ACC112 (cell line): ENCODE results near the gene IGFBP2.

Source experiments
- H2AFZ ChIP-seq: fragments of 200-600 bp; sonication (generic); one replicate; pipeline ENCODE4 v1.6.0; 2017; ENCODE audit warnings: antibody characterized with exemption, low read length; ENCODE audit not compliant: unreplicated experiment
- H3K27ac ChIP-seq: fragments of 200-600 bp; sonication (generic); 2 replicates; pipeline ENCODE4 v1.5.1; 2014; ENCODE audit warnings: low read depth, mild to moderate bottlenecking, antibody characterized with exemption, low read length, moderate library complexity
- H3K27me3 ChIP-seq: fragments of 200-600 bp; sonication (generic); 2 replicates; pipeline ENCODE4 v1.6.1; 2014; ENCODE audit warnings: mild to moderate bottlenecking, antibody characterized with exemption, low read length, moderate library complexity, mixed read lengths; ENCODE audit not compliant: insufficient read depth
- H3K36me3 ChIP-seq: fragments of 200-600 bp; sonication (generic); 2 replicates; pipeline ENCODE4 v1.6.1; 2016; ENCODE audit warnings: mild to moderate bottlenecking, antibody characterized with exemption, low read length, moderate library complexity, mixed read lengths; ENCODE audit not compliant: insufficient read depth
- H3K4me1 ChIP-seq: fragments of 200-600 bp; sonication (generic); one replicate; pipeline ENCODE4 v1.6.1; 2016; ENCODE audit warnings: low read length, mixed read lengths; ENCODE audit not compliant: insufficient read depth, unreplicated experiment, control insufficient read depth
- H3K4me3 ChIP-seq: fragments of 200-600 bp; sonication (generic); 2 replicates; pipeline ENCODE4 v1.5.1; 2014; ENCODE audit warnings: mild to moderate bottlenecking, low read depth, low read length
- H3K79me2 ChIP-seq: fragments of 200-600 bp; sonication (generic); one replicate; pipeline ENCODE4 v1.6.0; 2016; ENCODE audit warnings: low read length; ENCODE audit not compliant: control insufficient read depth, unreplicated experiment, insufficient read depth

IGFBP2 gene

DNA sequence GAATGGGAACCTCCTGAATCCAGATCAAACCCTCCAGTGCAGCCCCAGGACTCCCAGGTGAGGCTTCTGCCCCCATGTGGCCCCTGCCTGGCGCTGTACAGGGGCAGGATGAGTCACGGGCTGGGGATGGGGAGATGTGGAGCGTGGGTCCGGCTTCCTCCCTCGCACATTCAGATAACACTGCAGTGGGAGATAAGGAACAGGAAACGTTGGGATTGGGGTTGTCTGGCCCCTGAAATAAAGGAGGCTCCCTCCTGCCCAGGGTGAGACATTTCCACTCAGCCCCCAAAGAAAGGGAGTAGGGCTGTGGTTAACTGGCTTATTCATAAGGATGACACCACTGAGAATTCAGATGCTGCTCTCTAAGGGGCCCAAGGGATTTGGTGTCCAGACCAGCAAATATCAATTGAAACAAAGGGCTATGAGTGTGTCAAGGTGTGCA is 31.4 kb downstream of the IGFBP2 start:
- H3K36me3 ChIP-seq = no peaks in the 10 kb centered on the region
- H3K27ac ChIP-seq = no peak overlapping the region
- H3K27me3 ChIP-seq = no peaks in the 10 kb centered on the region; the same call in none of the 2 replicates
- no peaks in the 10 kb centered on the region for H3K79me2 ChIP-seq
- no peak overlapping the region for H3K4me3 ChIP-seq
- no peak overlapping the region for H2AFZ ChIP-seq
- peaks cover 17% of the 10 kb centered on the region for H3K4me1 ChIP-seq

DNA sequence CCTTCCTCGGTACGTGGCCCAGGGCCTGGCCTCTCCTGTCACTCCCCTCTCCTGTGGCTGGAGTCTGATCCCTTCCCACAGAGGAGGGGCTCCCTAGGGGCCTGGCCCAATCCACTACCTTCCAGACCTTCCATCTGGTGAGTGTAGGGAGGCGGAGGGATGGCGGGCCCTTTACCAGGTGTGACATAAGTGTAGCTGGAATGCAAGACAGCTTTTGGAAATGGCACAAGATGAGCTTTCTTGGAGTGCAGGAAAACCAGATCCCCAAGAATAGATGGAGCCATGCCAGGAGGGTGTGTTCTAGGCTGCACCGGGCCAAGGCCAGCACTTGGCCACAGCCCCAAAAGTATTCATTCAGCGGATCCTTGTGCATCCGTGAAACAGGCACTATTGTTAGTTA is 32.0 kb downstream of the IGFBP2 start:
- no peaks in the 10 kb centered on the region; the same call in none of the 2 replicates for H3K27me3 ChIP-seq
- H3K4me3 ChIP-seq = no peak overlapping the region
- H3K36me3 ChIP-seq = no peaks in the 10 kb centered on the region
- no peak overlapping the region for H3K27ac ChIP-seq
- peaks cover 17% of the 10 kb centered on the region for H3K4me1 ChIP-seq
- no peak overlapping the region for H2AFZ ChIP-seq
- H3K79me2 ChIP-seq = no peaks in the 10 kb centered on the region

DNA sequence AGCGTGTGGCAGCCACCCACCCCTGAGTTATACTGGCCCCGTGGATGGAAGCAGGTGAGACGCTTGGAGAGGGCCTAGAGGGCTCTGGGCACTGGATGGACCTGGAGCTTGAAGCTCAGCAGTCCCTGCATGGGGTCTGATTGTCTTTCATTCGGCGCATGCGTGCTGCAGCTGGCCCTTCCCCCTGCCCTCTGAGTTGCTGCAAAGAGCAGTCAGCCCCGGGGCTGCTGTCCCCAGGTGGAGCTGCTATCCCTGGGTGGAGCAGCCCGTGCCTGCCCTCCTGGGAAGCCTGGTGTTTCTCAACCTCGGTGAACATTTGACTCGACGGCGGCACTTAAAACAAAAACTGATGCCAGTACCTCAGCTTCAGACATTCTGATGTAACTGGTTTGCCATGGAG is 32.5 kb downstream of the IGFBP2 start:
- Histone ChIP-seq H3K4me1 (peaks cover 17% of the 10 kb centered on the region), H3K27me3 (no peaks in the 10 kb centered on the region; the same call in none of the 2 replicates), H3K27ac (no peak overlapping the region), H3K79me2 (no peaks in the 10 kb centered on the region), H3K4me3 (no peak overlapping the region), H3K36me3 (no peaks in the 10 kb centered on the region), H2AFZ (no peak overlapping the region)

DNA sequence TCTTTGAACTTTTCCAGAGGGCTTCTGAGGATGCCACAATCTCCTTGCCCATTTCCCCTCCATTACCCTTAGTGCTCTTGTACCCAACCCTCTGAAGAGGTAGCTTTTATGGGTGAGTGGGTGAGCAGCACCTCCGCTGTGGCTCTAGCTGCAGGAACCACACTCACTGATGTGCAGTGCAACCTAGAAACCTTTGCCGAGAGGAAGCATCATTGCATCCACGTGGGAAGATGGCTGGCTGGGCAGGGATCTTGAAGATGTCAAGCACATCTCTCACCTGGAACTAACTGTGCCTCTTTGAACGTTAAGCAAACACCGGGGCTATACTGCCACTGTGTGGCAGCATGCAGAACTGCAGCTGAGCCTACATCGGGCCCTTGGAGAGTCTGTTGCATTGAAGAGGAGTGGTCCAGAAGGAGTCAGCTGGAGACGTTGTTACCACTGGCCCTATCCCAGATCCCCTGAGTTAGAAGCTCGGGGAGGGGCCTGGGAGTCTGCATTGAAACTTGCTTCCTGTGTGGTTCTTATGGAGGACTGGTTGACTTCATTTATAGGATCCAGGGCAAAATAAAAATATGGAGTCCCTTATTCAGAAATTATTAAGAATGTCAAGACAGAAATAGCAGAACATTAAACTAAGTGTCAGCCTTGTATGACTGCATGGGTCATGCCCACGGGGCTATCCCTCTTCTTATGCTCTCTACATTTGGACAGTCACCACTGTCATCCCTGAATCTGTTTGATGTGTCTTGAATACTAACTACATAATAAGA is 33.4 kb downstream of the IGFBP2 start:
- Histone ChIP-seq H3K4me3 (no peak overlapping the region), H3K27ac (no peak overlapping the region), H2AFZ (no peak overlapping the region), H3K27me3 (no peaks in the 10 kb centered on the region; the same call in none of the 2 replicates), H3K79me2 (no peaks in the 10 kb centered on the region), H3K4me1 (peaks cover 17% of the 10 kb centered on the region), H3K36me3 (no peaks in the 10 kb centered on the region)

GRCh38 chr2:216670266-216671080 is 37.3 kb downstream of the IGFBP2 start:
- Histone ChIP-seq H3K36me3 (no peaks in the 10 kb centered on the region), H3K4me3 (no peak overlapping the region), H2AFZ (no peak overlapping the region), H3K4me1 (peaks cover 5% of the 10 kb centered on the region), H3K27ac (no peak overlapping the region), H3K27me3 (peaks cover 11% of the 10 kb centered on the region), H3K79me2 (no peaks in the 10 kb centered on the region)

DNA sequence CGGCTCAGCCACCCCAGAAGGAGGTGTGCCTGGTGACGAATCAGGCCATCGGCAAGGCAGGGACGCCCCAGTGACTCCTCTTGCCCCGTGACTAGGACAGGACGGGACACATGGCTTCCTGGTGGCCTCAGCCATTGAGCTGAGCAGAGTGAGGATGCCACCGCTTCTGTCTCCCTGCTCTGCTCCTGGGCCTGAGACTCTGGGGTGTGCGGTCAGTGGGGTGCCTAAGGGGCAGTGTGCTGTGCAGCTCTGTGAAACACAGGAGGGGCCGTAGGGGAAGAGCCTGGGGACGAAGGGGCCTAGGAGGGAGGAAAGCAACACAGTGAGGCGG is 37.8 kb downstream of the IGFBP2 start:
- Histone ChIP-seq H2AFZ (no peak overlapping the region), H3K36me3 (no peaks in the 10 kb centered on the region), H3K79me2 (no peaks in the 10 kb centered on the region), H3K4me1 (no peaks in the 10 kb centered on the region), H3K27me3 (peaks cover 13% of the 10 kb centered on the region), H3K4me3 (no peak overlapping the region), H3K27ac (no peak overlapping the region)

DNA sequence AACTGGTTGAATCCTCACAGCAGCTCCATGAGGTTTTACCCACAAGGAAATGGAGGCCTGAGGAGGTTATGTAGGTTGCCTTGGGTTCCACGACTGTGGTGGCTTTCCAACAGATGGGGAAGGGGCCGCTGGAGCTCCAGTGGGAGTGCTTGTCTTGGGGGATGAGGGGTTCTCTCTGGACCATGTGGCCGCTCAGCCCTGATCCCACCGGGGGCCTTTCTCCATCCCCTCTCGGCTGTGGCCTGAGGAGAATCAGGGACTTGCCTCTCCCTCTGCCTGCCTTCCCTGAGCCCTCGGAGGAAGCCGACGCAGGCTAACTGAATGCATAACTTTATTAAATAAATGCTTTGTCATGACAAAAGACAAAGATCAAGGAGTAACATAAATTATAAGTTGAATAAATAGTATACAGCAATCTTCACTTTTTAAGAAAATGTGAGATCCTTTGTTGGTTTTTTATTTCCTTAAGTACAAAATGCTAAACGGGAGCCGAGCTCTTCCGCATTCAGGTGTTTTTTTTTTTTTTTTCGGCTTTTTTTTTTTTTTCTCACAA is 38.6 kb downstream of the IGFBP2 start:
- H3K27ac ChIP-seq = no peak overlapping the region
- H3K4me1 ChIP-seq = no peaks in the 10 kb centered on the region
- H3K36me3 ChIP-seq = no peaks in the 10 kb centered on the region
- H3K27me3 ChIP-seq = peaks cover 13% of the 10 kb centered on the region
- no peak overlapping the region for H3K4me3 ChIP-seq
- H2AFZ ChIP-seq = no peak overlapping the region
- H3K79me2 ChIP-seq = no peaks in the 10 kb centered on the region

DNA sequence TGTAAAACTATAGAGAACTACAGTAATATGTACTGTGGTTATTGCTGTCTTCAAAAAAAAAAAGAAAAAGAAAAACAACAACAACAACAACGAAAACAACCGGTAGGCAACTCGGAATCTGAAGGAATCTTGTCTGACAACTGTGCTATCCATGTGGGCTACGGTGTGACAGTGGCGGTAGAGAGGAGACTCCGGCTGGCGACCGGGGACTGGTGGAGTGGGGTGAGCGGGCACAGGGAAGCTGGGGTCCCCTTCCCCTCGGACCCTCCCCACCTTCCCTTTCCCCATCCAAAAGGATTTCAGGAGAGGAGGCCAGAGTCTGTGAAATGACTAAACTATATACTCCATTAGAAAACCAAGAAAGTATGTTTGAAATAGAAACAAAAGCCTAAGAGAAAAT is 39.2 kb downstream of the IGFBP2 start:
- Histone ChIP-seq H3K4me3 (no peak overlapping the region), H2AFZ (no peak overlapping the region), H3K79me2 (no peaks in the 10 kb centered on the region), H3K4me1 (no peaks in the 10 kb centered on the region), H3K36me3 (no peaks in the 10 kb centered on the region), H3K27me3 (peaks cover 13% of the 10 kb centered on the region), H3K27ac (no peak overlapping the region)

DNA sequence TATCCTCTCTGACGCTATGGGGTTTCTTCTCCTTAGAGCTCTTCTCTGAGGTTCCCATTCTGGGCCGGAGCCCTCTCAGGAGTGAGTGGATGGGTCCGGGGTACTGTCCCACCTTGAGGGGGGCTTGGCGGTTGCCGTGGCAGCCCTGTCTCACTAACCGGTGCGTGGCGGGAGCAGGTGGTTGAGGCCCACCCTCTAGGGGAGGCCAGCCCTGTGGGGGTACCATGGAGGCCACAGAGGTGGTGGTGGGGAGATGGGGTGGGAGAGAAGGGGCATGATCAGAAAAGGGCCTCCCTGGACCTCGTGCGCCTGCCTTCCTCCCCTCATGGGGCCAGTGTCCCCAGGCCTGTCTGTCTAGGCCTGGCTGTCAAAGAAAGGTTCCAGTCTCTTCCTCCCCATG is 39.8 kb downstream of the IGFBP2 start:
- Histone ChIP-seq H3K4me3 (no peak overlapping the region), H3K4me1 (no peaks in the 10 kb centered on the region), H3K27ac (no peak overlapping the region), H3K36me3 (no peaks in the 10 kb centered on the region), H3K27me3 (peaks cover 13% of the 10 kb centered on the region), H3K79me2 (no peaks in the 10 kb centered on the region), H2AFZ (no peak overlapping the region)

DNA sequence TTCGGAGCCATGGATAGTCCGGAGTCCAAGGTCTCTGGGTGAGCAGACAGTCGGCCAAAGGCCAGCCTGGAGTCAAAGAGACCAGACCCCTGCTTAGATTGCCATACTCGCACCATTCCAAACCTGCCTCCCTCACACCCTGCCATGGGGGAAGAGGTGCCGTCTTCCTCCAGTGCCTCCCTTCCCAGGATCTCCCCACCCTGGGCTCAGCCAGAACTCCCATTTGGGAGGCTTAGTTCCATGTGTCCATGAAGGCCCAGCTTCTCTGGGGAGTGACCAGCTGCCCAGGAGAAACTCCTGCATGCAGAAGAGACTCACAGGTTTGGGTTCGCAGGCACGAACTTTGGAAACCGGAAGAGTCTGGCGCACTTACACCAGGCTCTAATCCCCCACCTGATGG is 40.4 kb downstream of the IGFBP2 start:
- no peaks in the 10 kb centered on the region for H3K36me3 ChIP-seq
- no peak overlapping the region for H2AFZ ChIP-seq
- no peaks in the 10 kb centered on the region for H3K4me1 ChIP-seq
- no peak overlapping the region for H3K27ac ChIP-seq
- no peaks in the 10 kb centered on the region for H3K79me2 ChIP-seq
- no peak overlapping the region for H3K4me3 ChIP-seq
- peaks cover 13% of the 10 kb centered on the region for H3K27me3 ChIP-seq
